Measurements from ENCODE around the gene GOLGA6L7.
"Not testable (repeated sequence)": the region's sequence is repeated elsewhere in the genome, so short reads cannot be mapped to it uniquely, and the experiment has no call there.

GOLGA6L7 gene

GRCh38 chr15:28884151-28884940, 35.9 kb upstream of the GOLGA6L7 start:
- DNase-seq (ENCODE audit: low spot score): no peak

- DNase-seq (ENCODE audit: low spot score): no peak
Measured at GRCh38 chr15:28881600-28881999, 33.2 kb upstream of the GOLGA6L7 start.

DNA sequence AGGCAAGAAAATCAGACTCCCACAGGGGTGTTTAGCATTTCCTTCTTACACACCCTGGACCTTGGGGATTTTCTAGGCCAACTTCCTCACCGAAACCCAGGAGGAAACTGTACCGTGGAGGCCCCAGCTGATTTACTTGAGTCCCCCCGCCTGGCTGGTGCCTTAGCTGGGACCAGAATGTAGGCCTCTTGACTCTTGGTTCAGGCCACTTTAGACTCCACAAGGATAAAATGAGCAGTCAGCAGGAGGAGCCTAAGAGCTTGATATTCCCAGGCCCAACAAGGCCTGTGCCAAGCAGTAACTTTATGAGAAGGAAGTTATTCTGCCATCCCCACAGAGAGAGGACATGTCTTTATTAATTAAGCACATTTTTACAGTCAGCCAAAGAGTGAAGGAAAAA, 32.7 kb upstream of the GOLGA6L7 start:
- no peak for DNase-seq (ENCODE audit: low spot score)

- DNase-seq (ENCODE audit: low spot score): no peak
Measured at GRCh38 chr15:28880680-28881079, 32.2 kb upstream of the GOLGA6L7 start.

- no peak for DNase-seq (ENCODE audit: low spot score)
Measured at GRCh38 chr15:28879551-28879950, 31.1 kb upstream of the GOLGA6L7 start.

DNA sequence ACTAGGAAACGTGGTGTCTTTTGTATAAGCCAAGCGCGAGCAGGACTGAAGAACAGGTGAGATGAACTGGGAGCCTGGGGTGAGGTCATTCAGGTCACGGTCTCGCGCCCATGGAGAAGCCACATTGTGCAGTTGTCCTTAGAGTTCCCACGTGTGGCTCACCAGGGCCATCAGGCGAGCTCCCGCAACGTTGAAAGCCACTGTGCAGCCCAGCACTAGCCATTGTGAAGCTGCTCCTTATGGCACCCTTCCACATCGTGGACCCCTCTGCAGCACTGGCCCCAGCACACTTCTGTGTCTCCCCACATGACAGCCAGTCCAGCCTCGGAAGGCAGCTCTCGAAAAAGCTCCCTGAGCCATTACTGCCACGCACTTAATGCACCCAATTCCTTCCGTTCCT, 29.8 kb upstream of the GOLGA6L7 start:
- no peak for DNase-seq (ENCODE audit: low spot score)

DNA sequence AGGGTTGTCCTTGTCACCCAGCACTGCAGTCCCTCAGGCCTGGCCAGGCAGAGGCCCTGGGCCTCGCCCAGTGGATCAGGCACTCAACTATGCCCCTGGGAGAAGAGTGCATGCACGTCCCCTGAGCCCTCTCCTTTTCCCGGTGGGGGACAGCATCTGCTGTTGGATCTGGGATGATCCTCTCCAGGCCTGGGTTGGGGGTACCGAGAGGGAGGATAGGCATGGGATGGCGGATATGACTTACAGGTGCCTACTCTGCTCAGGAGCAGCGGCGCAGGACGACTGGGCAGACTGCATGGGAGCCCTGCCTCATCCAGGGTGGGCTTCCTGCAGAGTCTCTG, 28.4 kb upstream of the GOLGA6L7 start:
- peak; percentile 33 for DNase-seq (ENCODE audit: low spot score)

- DNase-seq (ENCODE audit: low spot score): peak; percentile 30
Measured at GRCh38 chr15:28876131-28876844, 27.8 kb upstream of the GOLGA6L7 start.

- DNase-seq (ENCODE audit: low spot score): no peak
Measured at GRCh38 chr15:28875461-28876000, 27.1 kb upstream of the GOLGA6L7 start.

- DNase-seq (ENCODE audit: low spot score): no peak
Measured at GRCh38 chr15:28873585-28874190, 25.2 kb upstream of the GOLGA6L7 start.

DNA sequence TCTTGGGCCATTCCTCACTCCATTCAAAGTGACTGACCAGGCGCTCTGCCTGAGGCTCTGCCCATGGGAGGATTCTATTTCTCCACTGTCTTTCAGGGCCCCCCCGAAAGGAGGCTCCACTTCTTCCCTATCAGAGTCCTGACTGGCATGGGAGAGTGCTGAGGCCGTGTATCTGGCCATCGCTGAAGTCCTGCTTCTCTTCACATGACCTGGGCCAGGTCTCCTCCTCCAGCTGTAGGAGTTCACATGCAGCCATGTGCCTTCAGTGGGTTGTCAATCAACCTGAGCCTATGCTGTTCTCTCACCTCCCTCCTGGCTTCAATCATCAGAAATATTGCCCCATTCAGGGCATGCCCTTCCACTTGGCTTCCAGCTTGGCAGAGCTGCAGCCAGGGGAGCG, 24.6 kb upstream of the GOLGA6L7 start:
- no peak for DNase-seq (ENCODE audit: low spot score)

GRCh38 chr15:28871168-28871567, 22.7 kb upstream of the GOLGA6L7 start:
- no peak for DNase-seq (ENCODE audit: low spot score)

DNA sequence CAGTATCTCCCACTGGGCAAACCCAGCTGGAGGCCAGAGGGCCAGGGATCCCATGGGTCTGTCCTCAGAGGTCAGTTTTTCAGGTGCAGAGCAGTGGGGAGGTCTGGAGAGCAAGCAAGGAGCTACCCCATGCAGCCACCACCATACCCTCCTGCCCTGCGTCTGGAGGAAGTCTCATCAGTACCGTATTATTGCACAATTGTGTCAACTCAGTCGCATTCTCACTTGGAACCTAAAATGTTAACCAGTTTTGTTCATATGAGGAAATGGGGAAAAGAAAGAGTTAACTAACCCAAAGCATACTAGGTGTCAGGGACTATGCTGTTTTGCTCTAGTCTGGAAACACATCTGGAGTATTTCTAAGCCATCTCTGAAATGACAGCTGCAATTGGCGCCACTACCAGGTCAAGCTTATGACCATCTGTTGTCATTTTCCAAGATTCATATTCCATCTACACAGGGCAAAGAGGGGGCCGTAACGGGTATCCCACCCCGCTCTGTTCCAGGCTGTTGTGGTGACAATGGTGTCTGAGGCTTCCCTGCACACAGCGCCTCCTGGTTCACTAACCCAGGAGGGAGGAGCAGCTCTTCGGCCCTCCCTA, 20.4 kb upstream of the GOLGA6L7 start:
- DNase-seq (ENCODE audit: low spot score): no peak

DNA sequence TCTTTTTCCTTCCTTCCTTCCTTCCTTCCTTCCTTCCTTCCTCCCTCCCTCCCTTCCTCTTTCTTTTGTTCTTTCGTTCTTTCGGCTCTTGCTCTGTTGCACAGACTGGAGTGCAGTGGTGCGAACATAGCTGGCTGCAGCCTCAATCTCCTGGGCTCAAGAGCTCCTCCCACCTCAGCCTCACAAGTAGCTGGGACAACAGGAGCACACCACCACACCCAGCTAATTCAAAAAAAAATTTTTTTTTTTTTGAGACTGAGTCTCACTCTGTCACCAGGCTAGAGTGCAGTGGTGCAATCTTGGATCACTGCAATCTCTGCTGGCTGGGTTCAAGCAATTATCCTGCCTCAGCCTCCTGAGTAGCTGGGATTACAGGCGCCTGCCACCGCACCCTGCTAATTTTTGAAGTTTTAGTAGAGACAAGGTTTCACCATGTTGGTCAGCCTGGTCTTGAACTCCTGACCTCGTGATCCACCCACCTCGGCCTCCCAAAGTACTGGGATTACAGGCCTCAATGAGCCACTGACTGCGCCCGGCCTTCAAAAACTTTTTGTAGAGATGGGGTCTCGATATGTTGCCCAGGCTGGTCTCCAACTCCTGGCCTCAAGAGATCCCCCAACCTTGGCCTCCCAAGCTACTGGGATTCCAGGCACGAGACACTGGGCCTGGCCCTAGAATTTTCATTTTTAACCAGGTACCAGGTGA, 13.3 kb upstream of the GOLGA6L7 start:
- DNase-seq (ENCODE audit: low spot score): not testable (repeated sequence)

DNA sequence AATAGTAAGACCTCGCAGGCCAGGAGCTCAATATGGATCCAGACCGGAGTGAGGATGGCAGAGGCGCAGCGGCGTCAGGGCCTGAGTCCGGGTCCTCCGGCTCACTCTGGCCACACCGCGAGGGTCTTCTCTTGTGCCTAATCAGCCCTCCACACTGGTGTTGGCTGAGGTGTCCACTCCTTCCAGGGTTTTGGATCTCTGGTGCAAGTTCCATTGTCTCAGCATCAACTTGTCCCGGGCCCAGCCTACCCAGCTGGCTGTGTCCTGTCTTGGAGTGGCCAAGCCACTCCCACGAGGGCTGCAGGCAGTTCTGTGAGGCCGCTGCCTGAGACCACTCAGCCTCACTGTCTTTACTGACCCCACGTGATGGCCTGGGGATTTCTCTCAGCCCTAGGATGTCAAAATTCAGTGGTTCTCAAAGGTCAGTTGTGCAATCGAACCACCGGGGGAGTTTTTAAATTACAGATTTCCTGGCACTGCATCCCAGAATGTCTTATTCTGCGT, 12.6 kb upstream of the GOLGA6L7 start:
- no peak for DNase-seq (ENCODE audit: low spot score)

- DNase-seq (ENCODE audit: low spot score): not testable (repeated sequence)
Measured at GRCh38 chr15:28854578-28854977, 6.1 kb upstream of the GOLGA6L7 start.

DNA sequence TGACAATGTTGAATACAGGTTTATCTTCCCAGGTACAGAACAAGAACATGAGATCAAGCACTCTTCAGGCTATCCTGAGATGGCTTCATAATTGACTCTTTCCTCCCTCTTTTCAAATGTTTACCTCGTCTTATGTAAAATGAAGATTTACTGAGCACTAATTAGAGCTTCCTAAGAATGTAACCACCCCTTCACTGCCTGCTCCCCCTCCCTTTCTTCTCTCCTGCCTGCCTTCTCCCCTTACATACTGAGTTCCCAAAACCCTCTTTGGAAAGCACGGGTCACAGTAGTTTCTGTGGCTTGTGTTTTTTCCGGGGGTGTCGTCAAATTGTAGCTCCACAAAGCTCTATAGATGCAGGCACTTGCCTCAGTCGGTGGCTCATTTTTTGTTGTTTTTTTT, 5.2 kb upstream of the GOLGA6L7 start:
- DNase-seq (ENCODE audit: low spot score): not testable (repeated sequence)

- DNase-seq (ENCODE audit: low spot score): not testable (repeated sequence)
Measured at GRCh38 chr15:28849766-28850165, 1.3 kb upstream of the GOLGA6L7 start.

GRCh38 chr15:28849271-28849670, 827 bp upstream of the GOLGA6L7 start:
- DNase-seq (ENCODE audit: low spot score): not testable (repeated sequence)

- not testable (repeated sequence) for DNase-seq (ENCODE audit: low spot score)
Measured at GRCh38 chr15:28847959-28848358, 485 bp downstream of the GOLGA6L7 start.

GRCh38 chr15:28847247-28847646, 1.2 kb downstream of the GOLGA6L7 start:
- not testable (repeated sequence) for DNase-seq (ENCODE audit: low spot score)

DNA sequence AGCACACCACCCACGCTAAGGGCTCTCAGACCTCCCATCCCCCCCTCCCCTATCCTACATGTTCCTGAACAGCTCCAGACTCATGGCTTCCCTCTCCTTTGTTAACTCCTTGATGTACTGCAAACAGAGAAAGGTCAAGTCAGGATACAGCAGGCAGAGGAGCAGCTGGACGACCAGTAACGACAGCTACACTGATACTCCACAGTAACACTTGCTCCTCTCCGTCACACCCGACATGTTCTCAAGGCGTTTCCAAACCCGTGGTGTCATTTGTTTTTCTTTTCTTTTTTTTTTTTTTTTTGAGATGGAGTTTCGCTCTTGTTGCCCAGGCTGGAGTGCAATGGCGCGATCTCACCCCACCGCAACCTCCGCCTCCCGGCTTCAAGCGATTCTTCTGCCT, 4.3 kb downstream of the GOLGA6L7 start:
- DNase-seq (ENCODE audit: low spot score): not testable (repeated sequence)
